ENCODE results near the gene RLBP1.

DNA sequence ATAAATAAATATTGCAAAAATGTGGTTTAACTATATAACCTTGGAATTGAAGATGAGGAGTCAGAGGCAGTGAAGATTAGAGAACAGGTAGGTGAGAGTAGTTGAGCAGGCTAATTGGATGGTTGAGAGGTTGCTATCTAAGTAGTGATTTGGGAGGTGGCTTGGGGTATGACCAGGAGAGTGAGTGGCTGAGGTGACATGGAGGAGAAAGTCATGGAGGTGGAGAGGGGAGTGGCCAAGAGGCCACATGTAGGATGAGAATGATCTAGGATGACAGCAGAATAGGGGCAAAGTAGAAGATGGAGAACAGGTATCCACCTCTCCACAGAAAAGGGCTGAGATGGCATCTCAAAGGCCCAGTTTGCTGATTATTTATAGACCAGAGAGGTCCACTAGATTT, 10.5 kb upstream of the RLBP1 start:
- TF ChIP-seq, protein P1, sequence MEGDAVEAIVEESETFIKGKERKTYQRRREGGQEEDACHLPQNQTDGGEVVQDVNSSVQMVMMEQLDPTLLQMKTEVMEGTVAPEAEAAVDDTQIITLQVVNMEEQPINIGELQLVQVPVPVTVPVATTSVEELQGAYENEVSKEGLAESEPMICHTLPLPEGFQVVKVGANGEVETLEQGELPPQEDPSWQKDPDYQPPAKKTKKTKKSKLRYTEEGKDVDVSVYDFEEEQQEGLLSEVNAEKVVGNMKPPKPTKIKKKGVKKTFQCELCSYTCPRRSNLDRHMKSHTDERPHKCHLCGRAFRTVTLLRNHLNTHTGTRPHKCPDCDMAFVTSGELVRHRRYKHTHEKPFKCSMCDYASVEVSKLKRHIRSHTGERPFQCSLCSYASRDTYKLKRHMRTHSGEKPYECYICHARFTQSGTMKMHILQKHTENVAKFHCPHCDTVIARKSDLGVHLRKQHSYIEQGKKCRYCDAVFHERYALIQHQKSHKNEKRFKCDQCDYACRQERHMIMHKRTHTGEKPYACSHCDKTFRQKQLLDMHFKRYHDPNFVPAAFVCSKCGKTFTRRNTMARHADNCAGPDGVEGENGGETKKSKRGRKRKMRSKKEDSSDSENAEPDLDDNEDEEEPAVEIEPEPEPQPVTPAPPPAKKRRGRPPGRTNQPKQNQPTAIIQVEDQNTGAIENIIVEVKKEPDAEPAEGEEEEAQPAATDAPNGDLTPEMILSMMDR (IDR thresholded peaks at IDR 0.05) = no peak
- TF ChIP-seq POLR2A (IDR thresholded peaks at IDR 0.05) = no peak

Measured in Peyer's patch (tissue), 4 donors.